Posterior cingulate gyrus (tissue), 11 donors: ENCODE measurements around the gene CTDSP1.

Experiments used
- DNase-seq, 10 donors: peaks; one replicate each; pipeline versions ENCODE4 v3.0.0 to v3.0.0-alpha.2; 2020 to 2021; ENCODE audit warnings: mixed read lengths in 3 of 10
- intact Hi-C: fragments of 100-400 bp; cut with DNase I; formaldehyde crosslinking; loops from one replicate; pipeline ENCODE4 v1.15.1; 2023

Gene CTDSP1

GRCh38 chr2:218381916-218382366 is 17.7 kb upstream of the CTDSP1 start, which contains the start of gene SLC11A1:
SLC11A1 (plus strand) TSS chr2:218382273; CDS start chr2:218382369, 96 bp downstream.
- intact Hi-C loops = no loop called here
- peak in 5 of 10 donors; percentile 32 to 92 (median 53) for DNase-seq

- intact Hi-C loops = no loop called here
- DNase-seq = no peak
Observed at GRCh38 chr2:218382785-218383184, 16.9 kb upstream of the CTDSP1 start.

GRCh38 chr2:218383892-218384519 is 15.7 kb upstream of the CTDSP1 start:
- intact Hi-C loops = no loop called here
- DNase-seq = no peak

DNA sequence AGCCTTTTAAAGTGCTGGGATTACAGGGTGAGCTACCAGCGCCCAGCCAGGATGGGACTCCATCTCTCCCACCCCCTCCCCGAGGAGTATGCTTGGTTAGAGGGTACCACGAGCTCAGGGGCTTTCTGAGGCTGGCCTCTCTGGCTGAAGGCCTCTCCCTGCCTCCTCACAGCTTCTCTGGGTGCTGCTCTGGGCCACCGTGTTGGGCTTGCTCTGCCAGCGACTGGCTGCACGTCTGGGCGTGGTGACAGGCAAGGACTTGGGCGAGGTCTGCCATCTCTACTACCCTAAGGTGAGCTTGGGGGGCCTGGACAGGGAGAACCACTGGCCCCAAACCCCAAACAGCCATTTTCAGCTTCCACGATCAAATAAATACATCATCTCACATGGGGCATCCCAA is 14.7 kb upstream of the CTDSP1 start:
- intact Hi-C loops = no loop called here
- DNase-seq = peak in 1 of 10 donors; percentile 58

- intact Hi-C loops = no loop called here
- DNase-seq = no peak
Observed at GRCh38 chr2:218386505-218387368, 12.9 kb upstream of the CTDSP1 start.

- DNase-seq = peak in 2 of 10 donors; percentile 79 to 90
- intact Hi-C loops = no loop called here
Observed at GRCh38 chr2:218387369-218388194, 12.1 kb upstream of the CTDSP1 start.

- DNase-seq = peak in 1 of 10 donors; percentile 77
- intact Hi-C loops = no loop called here
Observed at GRCh38 chr2:218389333-218390150, 10.1 kb upstream of the CTDSP1 start.

GRCh38 chr2:218391202-218391601 is 8.5 kb upstream of the CTDSP1 start:
- intact Hi-C loops = no loop called here
- peak in 1 of 10 donors; percentile 72 for DNase-seq

DNA sequence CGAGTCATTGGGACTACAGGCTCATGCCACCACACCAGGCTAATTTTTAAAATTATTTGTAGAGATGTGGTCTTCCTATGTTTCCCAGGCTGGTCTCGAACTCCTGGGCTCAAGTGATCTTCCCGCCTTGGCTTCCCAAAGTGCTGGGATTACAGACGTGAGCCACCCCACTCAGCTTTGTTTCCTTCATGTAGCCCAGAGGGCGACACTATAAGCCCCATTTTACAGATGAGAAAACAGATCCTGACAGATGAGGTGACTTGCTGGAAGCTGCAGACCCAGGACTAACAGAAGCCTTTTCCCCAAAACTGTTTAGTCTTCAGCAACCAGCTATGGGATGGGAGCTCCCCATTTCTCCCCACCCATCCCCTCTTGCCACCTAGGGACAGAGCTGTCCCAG is 7.2 kb upstream of the CTDSP1 start:
- intact Hi-C loops = no loop called here
- peak in 1 of 10 donors; percentile 33 for DNase-seq

DNA sequence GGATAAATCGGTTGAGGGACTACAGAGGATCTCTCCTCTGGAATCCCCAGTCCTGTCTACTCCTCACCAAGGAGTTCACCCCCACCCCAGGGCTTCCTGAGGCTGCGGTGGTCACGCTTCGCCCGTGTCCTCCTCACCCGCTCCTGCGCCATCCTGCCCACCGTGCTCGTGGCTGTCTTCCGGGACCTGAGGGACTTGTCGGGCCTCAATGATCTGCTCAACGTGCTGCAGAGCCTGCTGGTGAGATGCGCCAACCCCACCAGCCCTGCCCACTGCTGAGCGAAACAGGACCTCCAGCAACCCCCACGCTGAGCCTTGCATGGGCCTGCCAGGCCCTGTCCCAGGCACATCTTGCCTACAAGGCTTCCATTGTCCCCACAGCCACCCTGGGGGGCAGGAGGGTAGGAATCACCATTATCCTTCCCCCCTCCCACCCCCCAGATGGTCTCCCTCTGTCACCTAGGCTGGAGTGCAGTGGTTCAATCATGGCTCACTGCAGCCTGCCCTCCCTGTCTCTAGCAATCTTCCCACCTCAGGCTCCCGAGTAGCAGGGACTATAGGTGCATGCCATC is 6.7 kb upstream of the CTDSP1 start:
- intact Hi-C loops = no loop called here
- DNase-seq = peak in 1 of 10 donors; percentile 75

- intact Hi-C loops = no loop called here
- DNase-seq = peak in 1 of 10 donors; percentile 48
Observed at GRCh38 chr2:218393750-218394290, 5.8 kb upstream of the CTDSP1 start.

DNA sequence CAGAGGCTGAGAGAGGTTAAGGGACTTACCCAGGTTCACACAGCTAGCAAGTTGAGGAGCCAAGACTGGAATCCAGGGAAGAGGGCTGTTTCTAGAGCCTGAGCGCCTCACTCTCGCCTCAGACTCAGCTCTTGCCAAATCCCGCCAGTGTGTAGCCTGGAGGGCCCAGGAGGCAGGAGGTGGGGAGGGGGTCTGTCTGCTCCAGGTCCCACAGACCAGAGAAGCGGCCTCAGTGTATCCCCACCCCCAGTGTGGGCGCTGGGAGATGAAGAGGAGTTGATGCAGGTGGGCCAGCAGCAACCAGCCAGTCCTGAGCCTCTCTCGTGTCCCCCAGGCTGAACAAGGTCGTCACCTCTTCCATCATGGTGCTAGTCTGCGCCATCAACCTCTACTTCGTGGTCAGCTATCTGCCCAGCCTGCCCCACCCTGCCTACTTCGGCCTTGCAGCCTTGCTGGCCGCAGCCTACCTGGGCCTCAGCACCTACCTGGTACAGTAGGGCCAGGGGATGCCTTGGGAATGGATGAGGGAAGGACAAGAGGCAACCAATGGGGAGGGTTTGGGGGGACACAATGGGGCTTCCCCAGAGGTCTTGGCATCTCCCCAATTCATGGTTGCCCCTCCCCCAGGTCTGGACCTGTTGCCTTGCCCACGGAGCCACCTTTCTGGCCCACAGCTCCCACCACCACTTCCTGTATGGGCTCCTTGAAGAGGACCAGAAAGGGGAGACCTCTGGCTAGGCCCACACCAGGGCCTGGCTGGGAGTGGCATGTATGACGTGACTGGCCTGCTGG is 5.2 kb upstream of the CTDSP1 start:
- DNase-seq = peak in 1 of 10 donors; percentile 72
- intact Hi-C loops = loop anchor here (5.0 kb wide), 3 partner anchors 92 to 177 kb away; partner anchors contain the start of gene ARPC2

GRCh38 chr2:218395090-218395444 is 4.6 kb upstream of the CTDSP1 start:
- DNase-seq = no peak
- intact Hi-C loops = loop anchor here (5.0 kb wide), 3 partner anchors 93 to 178 kb away; partner anchors contain the start of gene ARPC2

DNA sequence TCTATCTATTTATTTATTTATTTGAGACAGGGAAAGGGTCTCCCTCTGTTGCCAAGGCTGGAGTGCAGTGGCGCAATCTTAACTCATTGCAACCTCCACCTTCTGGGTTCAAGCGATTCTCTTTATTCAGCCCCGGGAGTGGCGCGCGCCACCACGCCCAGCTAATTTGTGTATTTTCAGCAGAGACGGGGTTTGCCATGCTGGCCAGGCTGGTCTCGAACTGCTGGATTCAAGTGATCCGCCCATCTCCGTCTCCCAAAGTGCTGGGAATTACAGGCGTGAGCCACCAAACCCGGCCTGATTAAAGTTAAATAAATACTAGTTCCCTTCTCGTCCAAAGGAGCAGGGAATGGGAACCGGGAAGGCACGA is 4.2 kb upstream of the CTDSP1 start:
- intact Hi-C loops = loop anchor here (5.0 kb wide), 3 partner anchors 93 to 178 kb away; partner anchors contain the start of gene ARPC2
- no peak for DNase-seq

GRCh38 chr2:218395826-218396687 is 3.6 kb upstream of the CTDSP1 start:
- intact Hi-C loops = loop anchor here (2.0 to 5.0 kb wide), 4 partner anchors 94 to 179 kb away; partner anchors contain the start of gene ARPC2
- peak; percentile 90 to 99 (median 93) for DNase-seq

DNA sequence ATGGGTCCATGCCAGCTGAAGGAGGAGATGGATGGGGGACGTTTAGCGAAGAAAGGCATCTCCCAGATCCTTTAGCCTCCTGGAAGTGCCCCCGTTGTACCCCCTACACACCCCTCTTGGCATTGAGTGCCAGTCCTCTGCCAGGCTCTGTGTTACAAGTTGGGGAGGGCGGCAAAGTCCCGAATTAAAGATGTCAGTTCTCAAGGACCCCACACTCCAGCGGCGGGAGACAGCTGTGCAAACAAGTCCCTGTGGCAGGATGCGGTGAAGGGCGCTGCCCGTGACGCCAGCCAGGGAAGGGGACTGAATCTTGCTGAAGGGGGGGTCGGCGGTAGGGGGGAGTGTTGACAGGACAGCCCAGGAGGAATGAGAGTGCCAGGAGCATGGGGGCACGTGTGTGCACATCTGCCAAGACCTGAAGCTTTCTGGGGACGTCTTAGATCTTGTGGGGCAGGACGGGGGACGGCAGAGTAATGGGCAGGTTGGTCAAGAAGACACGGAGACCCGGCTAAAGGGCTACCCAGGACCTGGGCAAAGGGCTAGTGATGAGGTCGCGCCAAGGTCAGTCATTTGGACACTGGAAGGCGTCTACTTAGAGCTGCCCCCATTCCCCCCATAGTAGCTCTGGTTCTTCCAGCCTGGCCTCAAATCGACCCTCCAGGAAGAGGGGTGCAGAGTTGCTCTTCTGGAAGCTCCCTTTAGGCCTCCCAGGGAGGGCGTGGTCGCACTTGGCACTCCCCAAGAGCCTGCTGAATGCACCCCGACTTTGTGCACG is 2.8 kb upstream of the CTDSP1 start:
- DNase-seq = peak in 9 of 10 donors; percentile 34 to 92 (median 61)
- intact Hi-C loops = loop anchor here (2.0 to 5.0 kb wide), 4 partner anchors 95 to 180 kb away; partner anchors contain the start of gene ARPC2
